Choroid plexus epithelial cell (primary cell): ENCODE data around the gene USP4.
"Not testable (repeated sequence)": the region's sequence is repeated elsewhere in the genome, so short reads cannot be mapped to it uniquely, and the experiment has no call there.

Experiments
- DNase-seq: peaks from one replicate; pipeline ENCODE4 v3.0.0-alpha.2; 2010; ENCODE audit warnings: low read depth
- H3K4me3 ChIP-seq: 2 replicates; pipeline ENCODE4 v1.5.1; 2011; ENCODE audit warnings: low read depth, mild to moderate bottlenecking, control low read depth, low read length, moderate library complexity
- TF ChIP-seq, protein P1 (sequence below): conservative IDR thresholded peaks from 2 replicates; pipeline ENCODE4 v1.5.1; 2011; ENCODE audit warnings: low read depth, mild to moderate bottlenecking, control low read depth, inconsistent platforms, low read length, moderate library complexity

Gene USP4

DNA sequence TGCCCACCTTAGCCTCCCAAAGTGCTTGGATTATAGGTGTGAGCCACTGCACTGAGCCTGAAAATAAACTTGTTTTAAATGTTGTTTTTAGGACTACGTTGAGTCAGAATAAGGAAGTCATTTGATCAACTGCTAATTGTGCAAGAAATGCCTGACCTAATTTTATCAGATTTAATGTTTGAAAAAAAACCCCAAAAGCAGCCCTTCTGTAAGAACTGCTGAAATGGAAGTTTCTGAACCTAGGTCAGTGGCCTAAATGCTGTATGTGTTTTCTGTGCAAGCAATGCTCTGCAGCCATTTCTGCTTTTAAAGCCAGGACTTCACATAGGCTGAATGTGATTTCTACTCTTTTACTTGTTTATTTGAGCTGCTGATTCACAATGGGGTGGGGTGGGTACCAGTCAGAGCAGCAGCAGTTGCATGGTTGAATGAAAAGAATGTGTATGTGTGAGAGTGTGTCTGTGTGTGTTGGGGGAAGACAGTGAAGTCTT, 11.7 kb upstream of the USP4 start:
- no peak overlapping the region for H3K4me3 ChIP-seq
- peak; percentile 94 for DNase-seq
- TF ChIP-seq, protein P1, sequence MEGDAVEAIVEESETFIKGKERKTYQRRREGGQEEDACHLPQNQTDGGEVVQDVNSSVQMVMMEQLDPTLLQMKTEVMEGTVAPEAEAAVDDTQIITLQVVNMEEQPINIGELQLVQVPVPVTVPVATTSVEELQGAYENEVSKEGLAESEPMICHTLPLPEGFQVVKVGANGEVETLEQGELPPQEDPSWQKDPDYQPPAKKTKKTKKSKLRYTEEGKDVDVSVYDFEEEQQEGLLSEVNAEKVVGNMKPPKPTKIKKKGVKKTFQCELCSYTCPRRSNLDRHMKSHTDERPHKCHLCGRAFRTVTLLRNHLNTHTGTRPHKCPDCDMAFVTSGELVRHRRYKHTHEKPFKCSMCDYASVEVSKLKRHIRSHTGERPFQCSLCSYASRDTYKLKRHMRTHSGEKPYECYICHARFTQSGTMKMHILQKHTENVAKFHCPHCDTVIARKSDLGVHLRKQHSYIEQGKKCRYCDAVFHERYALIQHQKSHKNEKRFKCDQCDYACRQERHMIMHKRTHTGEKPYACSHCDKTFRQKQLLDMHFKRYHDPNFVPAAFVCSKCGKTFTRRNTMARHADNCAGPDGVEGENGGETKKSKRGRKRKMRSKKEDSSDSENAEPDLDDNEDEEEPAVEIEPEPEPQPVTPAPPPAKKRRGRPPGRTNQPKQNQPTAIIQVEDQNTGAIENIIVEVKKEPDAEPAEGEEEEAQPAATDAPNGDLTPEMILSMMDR = no peak

DNA sequence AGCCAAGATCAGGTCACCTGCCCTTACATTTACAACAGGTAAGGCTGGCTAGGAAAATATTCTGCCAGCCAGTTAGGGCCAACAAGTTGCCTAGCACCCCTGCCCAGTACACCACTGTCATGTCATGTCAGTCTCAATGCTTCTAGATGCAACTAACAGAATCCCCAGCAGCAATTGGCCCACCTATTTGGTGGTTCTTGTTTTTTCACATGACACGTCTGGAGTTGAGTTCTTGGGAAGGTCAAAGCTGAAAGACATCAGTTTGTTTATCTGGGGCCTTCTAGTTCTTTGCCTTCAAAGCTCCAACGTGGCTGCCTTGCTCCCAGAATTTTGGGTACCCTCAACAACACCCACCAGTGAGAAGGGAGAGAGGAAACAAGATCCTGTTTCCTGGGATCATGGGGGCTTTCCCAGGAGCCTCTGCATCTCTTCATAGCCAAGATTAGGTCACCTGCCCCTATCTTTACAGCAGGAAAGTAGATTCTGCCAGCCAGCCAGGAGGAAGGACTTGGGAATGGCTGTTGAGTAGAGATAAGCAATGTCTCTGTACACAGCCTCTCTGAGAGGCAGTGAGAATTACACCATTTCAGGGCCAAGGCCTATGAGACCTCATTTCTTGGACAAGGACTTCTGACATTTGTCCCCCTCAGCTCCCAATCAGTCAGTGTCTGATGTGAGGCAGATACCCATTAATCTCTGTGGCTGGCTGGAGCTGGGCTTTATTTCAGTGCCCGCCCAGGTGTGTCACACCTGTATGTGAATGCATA, 9.7 kb upstream of the USP4 start:
- TF ChIP-seq, protein P1 = no peak
- DNase-seq = no peak
- no peak overlapping the region for H3K4me3 ChIP-seq

DNA sequence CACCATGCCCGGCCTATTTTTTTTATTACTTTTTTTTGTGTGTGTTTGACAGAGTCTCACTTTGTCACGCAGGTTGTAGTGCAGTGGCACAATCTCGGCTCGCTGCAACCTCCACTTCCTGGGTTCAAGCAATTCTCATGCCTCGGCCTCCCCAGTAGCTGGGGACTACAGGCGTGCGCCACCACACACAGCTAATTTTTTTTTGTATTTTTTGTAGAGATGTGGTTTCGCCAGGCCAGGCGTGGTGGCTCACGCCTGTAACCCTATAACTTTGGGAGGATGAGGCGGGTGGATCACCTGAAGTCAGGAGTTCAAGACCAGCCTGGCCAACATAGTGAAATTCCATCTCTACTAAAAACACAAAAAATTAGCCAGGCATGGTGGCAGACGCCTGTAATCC, 8.5 kb upstream of the USP4 start:
- H3K4me3 ChIP-seq, DNase-seq: not testable (repeated sequence)

DNA sequence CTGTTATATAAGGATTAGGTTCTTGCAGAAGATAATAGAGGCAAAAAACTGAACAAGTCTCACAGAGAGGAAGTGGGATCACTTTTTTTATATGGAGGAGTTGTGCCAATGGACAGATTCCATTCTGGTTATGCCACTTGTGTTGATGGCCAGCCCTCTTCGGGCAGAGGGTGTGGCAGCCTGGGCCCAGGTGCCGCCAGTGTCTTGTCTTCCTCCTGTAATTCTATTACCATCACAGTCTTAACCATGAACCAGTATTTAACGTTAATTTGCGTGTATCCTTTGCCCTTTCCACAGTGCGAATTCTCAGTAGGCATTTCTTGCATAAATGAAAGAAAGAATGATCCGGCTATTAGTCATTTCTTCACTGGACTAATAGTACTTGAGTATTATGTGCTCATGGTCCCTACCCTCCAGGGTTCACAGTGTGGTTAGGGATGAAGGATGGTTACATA, 7.0 kb upstream of the USP4 start:
- TF ChIP-seq, protein P1 = no peak
- no peak overlapping the region for H3K4me3 ChIP-seq
- DNase-seq = no peak

DNA sequence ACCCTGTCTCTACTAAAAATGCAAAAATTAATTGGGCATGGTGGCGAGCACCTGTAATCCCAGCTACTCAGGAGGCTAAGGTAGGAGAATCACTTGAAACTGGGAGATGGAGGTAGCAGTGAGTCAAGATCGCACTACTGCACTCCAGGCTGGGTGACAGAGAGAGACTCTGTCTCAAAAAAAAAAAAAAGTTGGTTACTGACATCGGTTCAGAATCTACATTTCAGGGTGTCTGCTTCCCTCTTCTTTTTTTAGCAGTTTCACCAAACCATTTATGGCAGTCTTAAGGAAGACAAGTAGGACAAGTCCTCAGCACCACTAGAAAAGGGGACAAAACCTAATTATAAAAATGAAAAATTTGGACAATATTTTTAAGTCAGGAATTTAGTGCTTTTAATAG, 3.3 kb upstream of the USP4 start:
- TF ChIP-seq, protein P1 = no peak
- no peak overlapping the region for H3K4me3 ChIP-seq
- no peak for DNase-seq

DNA sequence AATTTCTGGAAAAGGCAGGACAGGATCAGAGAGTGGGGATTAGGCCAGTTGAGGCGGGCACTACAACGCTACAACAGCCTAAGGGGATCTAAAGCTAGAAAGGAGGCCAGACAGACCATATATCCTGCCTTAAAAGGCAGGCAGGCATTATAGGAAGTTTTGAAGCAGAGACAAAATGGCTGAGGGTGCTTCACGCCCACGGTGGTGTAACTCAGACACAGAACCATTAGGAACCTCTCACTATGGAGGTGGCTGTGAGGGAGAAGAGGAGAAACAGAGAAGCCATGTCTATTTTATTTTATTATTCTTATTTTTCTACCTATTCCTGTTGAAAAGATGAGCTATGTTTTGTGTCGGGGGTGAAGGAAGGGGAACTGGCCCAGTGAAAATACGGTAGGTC, 2.1 kb upstream of the USP4 start:
- no peak overlapping the region for H3K4me3 ChIP-seq
- no peak for DNase-seq
- TF ChIP-seq, protein P1 = no peak

DNA sequence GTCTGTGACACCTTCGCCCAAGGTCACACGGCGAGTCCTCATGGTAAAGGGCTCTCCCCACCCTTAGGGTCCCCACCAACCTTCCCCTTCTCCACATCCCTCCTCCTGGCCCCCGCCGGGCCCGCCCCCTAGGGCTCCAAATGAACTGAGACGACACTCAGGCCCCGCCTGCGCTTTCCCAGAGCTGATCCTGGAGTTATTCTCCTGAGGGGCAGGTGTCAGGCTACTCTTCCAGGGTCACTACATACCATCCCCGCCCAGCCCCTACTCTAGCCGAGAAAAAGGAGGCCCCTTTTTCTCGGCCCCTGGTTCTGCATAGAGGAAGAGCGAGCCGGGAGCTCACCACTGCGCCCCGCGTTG, 292 bp downstream of the USP4 start:
- peak overlapping the region; percentile 84 for H3K4me3 ChIP-seq
- DNase-seq = no peak
- TF ChIP-seq, protein P1 = no peak
